OCI-LY7 (cell line): Measurements from ENCODE around the gene TACO1. TPM values are rescaled to one million over a fixed set of nuclear protein-coding genes. Genes with fewer than 3 reads are reported as not detected.

Source experiments
- BruUV-seq: library from RNA; stranded (reverse); fragments of 400-500 nt; replicated peaks from 2 replicates; lab custom pipeline; 2021; lab: Mats Ljungman, UMichigan
- CTCF ChIA-PET: fragments of 300-600 bp; sonication (Branson Sonifier 250); formaldehyde crosslinking; loops from one replicate; lab custom pipeline; 2022; ENCODE audit warnings: antibody characterized with exemption; ENCODE audit not compliant: unreplicated experiment; lab: Charles Lee
- POLR2A ChIA-PET: fragments of 300-600 bp; sonication (Branson Sonifier 250); formaldehyde crosslinking; loops from one replicate; lab custom pipeline; 2022; ENCODE audit warnings: antibody characterized with exemption; lab: Charles Lee
- DNase-seq: peaks from one replicate; pipeline ENCODE4 v3.0.0-alpha.2; 2015; ENCODE audit warnings: low spot score
- H2AFZ ChIP-seq: fragments of 200-600 bp; sonication (generic), shearing (Covaris generic); 2 replicates; pipeline ENCODE4 v1.6.1; 2014; ENCODE audit warnings: mild to moderate bottlenecking, antibody characterized with exemption, low read length, moderate library complexity
- H3K27ac ChIP-seq: fragments of 200-600 bp; sonication (generic); 2 replicates; pipeline ENCODE4 v1.5.1; 2014; ENCODE audit warnings: mixed run types, low read depth, mild to moderate bottlenecking, moderate library complexity, low read length, inconsistent platforms; ENCODE audit not compliant: poor library complexity, severe bottlenecking
- H3K36me3 ChIP-seq: fragments of 200-600 bp; sonication (generic); 2 replicates; pipeline ENCODE4 v1.6.1; 2014; ENCODE audit warnings: mild to moderate bottlenecking, antibody characterized with exemption, low read length, moderate library complexity, mixed read lengths; ENCODE audit not compliant: insufficient read depth
- H3K4me1 ChIP-seq: fragments of 200-600 bp; sonication (generic); 2 replicates; pipeline ENCODE4 v1.5.1; 2014; ENCODE audit warnings: mild to moderate bottlenecking, low read length; ENCODE audit not compliant: insufficient read depth, poor library complexity, severe bottlenecking
- H3K4me2 ChIP-seq: fragments of 200-600 bp; sonication (generic); 2 replicates; pipeline ENCODE4 v1.6.1; 2014; ENCODE audit warnings: mild to moderate bottlenecking, low read length
- H3K4me3 ChIP-seq: fragments of 200-600 bp; sonication (generic); 2 replicates; pipeline ENCODE4 v1.5.1; 2014; ENCODE audit warnings: mild to moderate bottlenecking, low read depth, low read length; ENCODE audit not compliant: poor library complexity, severe bottlenecking
- H3K79me2 ChIP-seq: fragments of 200-600 bp; sonication (generic); 2 replicates; pipeline ENCODE4 v1.6.1; 2016; ENCODE audit warnings: low read depth, mild to moderate bottlenecking, low read length, moderate library complexity, mixed read lengths; ENCODE audit not compliant: insufficient read depth
- H3K9me2 ChIP-seq: fragments of 200-600 bp; sonication (generic); 2 replicates; pipeline ENCODE4 v1.6.1; 2016; ENCODE audit warnings: mild to moderate bottlenecking, low read length, mixed read lengths; ENCODE audit not compliant: insufficient read depth
- H3K9me3 ChIP-seq: fragments of 200-600 bp; sonication (generic); 2 replicates; pipeline ENCODE4 v1.6.1; 2014; ENCODE audit warnings: mild to moderate bottlenecking, mixed run types, low read length, mixed read lengths
- H4K20me1 ChIP-seq: fragments of 200-600 bp; sonication (generic); 2 replicates; pipeline ENCODE4 v1.6.1; 2014; ENCODE audit warnings: mild to moderate bottlenecking, antibody characterized with exemption, low read length, moderate library complexity, mixed read lengths; ENCODE audit not compliant: insufficient read depth
- EZH2phosphoT487 ChIP-seq: fragments of 200-600 bp; sonication (generic); IDR thresholded peaks from 2 replicates; pipeline ENCODE4 v1.6.1; 2018; ENCODE audit warnings: low read depth, borderline replicate concordance, mild to moderate bottlenecking, mixed run types, antibody characterized with exemption, low read length, moderate library complexity, mixed read lengths
- intact Hi-C: fragments of 100-400 bp; cut with micrococcal nuclease; formaldehyde crosslinking; loops from one replicate; pipeline ENCODE4 v1.10.0; 2022; ENCODE audit not compliant: unreplicated experiment
- small RNA-seq: library from RNA; depleted of rRNA; stranded (forward); fragments of <200 nt; gene quantifications from one replicate; pipeline ENCODE3, GENCODE V24; 2014
- total RNA-seq, 2 experiments: library from RNA; depleted of rRNA in 1 of 2; stranded (reverse); fragments of >200 nt in 1 of 2; shearing (Covaris generic) in 1 of 2; gene quantifications; 2 replicates each; pipeline ENCODE4 v1.2.3, GENCODE V29; 2014 to 2022
- TF ChIP-seq, protein P1 (sequence below): fragments of 200-600 bp; sonication (generic); conservative IDR thresholded peaks from 2 replicates; pipeline ENCODE4 v1.5.1; 2014; ENCODE audit warnings: mild to moderate bottlenecking, antibody characterized with exemption, low read length, moderate library complexity, mixed read lengths

TACO1 gene
- total RNA-seq, 2 experiments from 2014 or later = 13.4 to 26.0 TPM

DNA sequence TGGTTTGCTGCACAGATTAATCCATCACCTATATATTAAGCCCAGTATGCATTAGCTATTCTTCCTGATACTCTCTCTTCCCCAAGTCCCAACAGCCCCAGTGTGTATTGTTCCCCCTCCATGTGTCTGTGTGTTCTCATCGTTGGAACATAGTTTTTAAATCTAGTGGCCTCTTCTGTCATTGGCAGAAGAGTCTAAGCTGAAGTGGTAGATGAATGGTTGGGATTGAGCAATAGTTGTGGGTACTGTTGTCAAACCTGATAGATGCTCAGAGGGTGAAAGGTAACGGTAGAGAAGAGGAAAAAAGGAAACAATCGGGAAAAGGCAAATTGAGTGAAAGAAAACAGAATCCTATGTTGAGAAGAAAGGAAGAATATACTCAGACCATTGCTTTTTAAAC is 51.4 kb downstream of the TACO1 start:
- Histone ChIP-seq H2AFZ (no peak overlapping the region), H3K9me2 (no peaks in the 10 kb centered on the region), H3K4me1 (peaks cover 2% of the 10 kb centered on the region), H3K27ac (no peak overlapping the region), H4K20me1 (no peaks in the 10 kb centered on the region), H3K36me3 (peaks cover 24% of the 10 kb centered on the region), H3K79me2 (no peaks in the 10 kb centered on the region), H3K4me2 (no peak overlapping the region), H3K9me3 (no peaks in the 10 kb centered on the region), H3K4me3 (no peak overlapping the region)
- TF ChIP-seq EZH2phosphoT487 = no peak
- TF ChIP-seq, protein P1, sequence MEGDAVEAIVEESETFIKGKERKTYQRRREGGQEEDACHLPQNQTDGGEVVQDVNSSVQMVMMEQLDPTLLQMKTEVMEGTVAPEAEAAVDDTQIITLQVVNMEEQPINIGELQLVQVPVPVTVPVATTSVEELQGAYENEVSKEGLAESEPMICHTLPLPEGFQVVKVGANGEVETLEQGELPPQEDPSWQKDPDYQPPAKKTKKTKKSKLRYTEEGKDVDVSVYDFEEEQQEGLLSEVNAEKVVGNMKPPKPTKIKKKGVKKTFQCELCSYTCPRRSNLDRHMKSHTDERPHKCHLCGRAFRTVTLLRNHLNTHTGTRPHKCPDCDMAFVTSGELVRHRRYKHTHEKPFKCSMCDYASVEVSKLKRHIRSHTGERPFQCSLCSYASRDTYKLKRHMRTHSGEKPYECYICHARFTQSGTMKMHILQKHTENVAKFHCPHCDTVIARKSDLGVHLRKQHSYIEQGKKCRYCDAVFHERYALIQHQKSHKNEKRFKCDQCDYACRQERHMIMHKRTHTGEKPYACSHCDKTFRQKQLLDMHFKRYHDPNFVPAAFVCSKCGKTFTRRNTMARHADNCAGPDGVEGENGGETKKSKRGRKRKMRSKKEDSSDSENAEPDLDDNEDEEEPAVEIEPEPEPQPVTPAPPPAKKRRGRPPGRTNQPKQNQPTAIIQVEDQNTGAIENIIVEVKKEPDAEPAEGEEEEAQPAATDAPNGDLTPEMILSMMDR = no peak
- CTCF ChIA-PET = no interaction called here
- no peak for DNase-seq
- intact Hi-C loops = no loop called here
- POLR2A ChIA-PET = no interaction called here
- no TSS peak for BruUV-seq

GRCh38 chr17:63653050-63653449 is 52.4 kb downstream of the TACO1 start:
- no TSS peak for BruUV-seq
- H2AFZ ChIP-seq = no peak overlapping the region

DNA sequence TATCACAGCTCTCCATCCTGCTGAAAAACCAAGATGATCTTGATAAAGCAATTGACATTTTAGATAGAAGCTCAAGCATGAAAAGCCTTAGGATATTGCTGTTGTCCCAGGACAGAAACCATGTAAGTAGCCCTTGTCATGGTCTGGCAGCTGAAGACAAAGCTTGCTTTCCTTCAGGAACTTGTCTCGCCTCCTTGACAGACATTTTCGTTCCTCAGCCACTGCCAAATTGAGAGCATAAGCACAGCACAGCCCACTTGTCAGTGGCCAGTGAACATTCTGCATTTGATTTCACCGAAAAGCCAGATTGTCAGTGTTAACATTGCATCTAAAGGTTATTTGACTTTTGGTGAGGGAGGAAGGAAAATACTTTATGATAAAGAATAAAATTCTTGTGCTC is 57.1 kb downstream of the TACO1 start:
- H2AFZ ChIP-seq = no peak overlapping the region
- H3K27ac ChIP-seq = no peak overlapping the region
- intact Hi-C loops = no loop called here
- H3K4me2 ChIP-seq = no peak overlapping the region
- no peaks in the 10 kb centered on the region for H3K4me1 ChIP-seq
- no TSS peak for BruUV-seq
- no peaks in the 10 kb centered on the region for H3K9me3 ChIP-seq
- H3K79me2 ChIP-seq = no peaks in the 10 kb centered on the region
- no peaks in the 10 kb centered on the region for H3K9me2 ChIP-seq
- no peak for DNase-seq
- TF ChIP-seq EZH2phosphoT487 = no peak
- TF ChIP-seq, protein P1 = no peak
- peaks cover 21% of the 10 kb centered on the region; the same call in 1 of the 2 replicates for H3K36me3 ChIP-seq
- POLR2A ChIA-PET = no interaction called here
- CTCF ChIA-PET = no interaction called here
- no peaks in the 10 kb centered on the region for H4K20me1 ChIP-seq
- H3K4me3 ChIP-seq = no peak overlapping the region

More at GRCh38 chr17:63653050-63653449, 52.4 kb downstream of the TACO1 start:
- TF ChIP-seq EZH2phosphoT487 = no peak
- ChIA-PET POLR2A (interaction anchor here (0.7 to 2.0 kb wide), 2 partner anchors 13 to 997 kb away, joined by 3 to 8 read pairs; no protein-coding TSS in a partner anchor), CTCF (no interaction called here)
- Histone ChIP-seq H4K20me1 (no peaks in the 10 kb centered on the region), H3K4me3 (no peak overlapping the region), H3K9me2 (no peaks in the 10 kb centered on the region), H3K79me2 (no peaks in the 10 kb centered on the region), H3K36me3 (peaks cover 24% of the 10 kb centered on the region), H3K4me2 (no peak overlapping the region), H3K9me3 (no peaks in the 10 kb centered on the region), H3K27ac (no peak overlapping the region), H3K4me1 (no peaks in the 10 kb centered on the region)
- DNase-seq = no peak
- intact Hi-C loops = no loop called here

Small RNA genes lying within 50 kb of the gene (small RNA-seq; reads per million reads assigned to genes)
- gene RNU6-288P = not detected

Other genes starting within 250 kb of the TACO1 start
- gene CYB561, start 154.6 kb upstream of the TACO1 start, total RNA-seq (2014; rRNA removed; shearing (Covaris generic)) = not detected in 2 replicates
- gene CYB561, start 154.6 kb upstream of the TACO1 start, total RNA-seq (2022) = not detected in 2 replicates
- gene ACE, start 123.8 kb upstream of the TACO1 start, total RNA-seq (2014; rRNA removed; shearing (Covaris generic)) = 0.33 and 2.3 TPM in 2 replicates
- gene ACE, start 123.8 kb upstream of the TACO1 start, total RNA-seq (2022) = 3.6 and 5.1 TPM in 2 replicates
- not detected in 2 replicates for gene KCNH6, start 77.5 kb upstream of the TACO1 start, total RNA-seq (2014; rRNA removed; shearing (Covaris generic))
- gene KCNH6, start 77.5 kb upstream of the TACO1 start, total RNA-seq (2022) = not detected in 2 replicates
- gene DCAF7, start 50.4 kb upstream of the TACO1 start, total RNA-seq (2014; rRNA removed; shearing (Covaris generic)) = 35.4 and 46.4 TPM in 2 replicates
- 121 and 133 TPM in 2 replicates for gene DCAF7, start 50.4 kb upstream of the TACO1 start, total RNA-seq (2022)
- 16.5 and 26.0 TPM in 2 replicates for gene MAP3K3, start 21.5 kb downstream of the TACO1 start, total RNA-seq (2014; rRNA removed; shearing (Covaris generic))
- gene MAP3K3, start 21.5 kb downstream of the TACO1 start, total RNA-seq (2022) = 28.6 and 29.0 TPM in 2 replicates
- 406 and 428 TPM in 2 replicates for gene LIMD2, start 99.2 kb downstream of the TACO1 start, total RNA-seq (2014; rRNA removed; shearing (Covaris generic))
- gene LIMD2, start 99.2 kb downstream of the TACO1 start, total RNA-seq (2022) = 286 and 306 TPM in 2 replicates
- 31.9 and 37.2 TPM in 2 replicates for gene STRADA, start 140.9 kb downstream of the TACO1 start, total RNA-seq (2014; rRNA removed; shearing (Covaris generic))
- gene STRADA, start 140.9 kb downstream of the TACO1 start, total RNA-seq (2022) = 68.0 and 80.3 TPM in 2 replicates
- gene CCDC47, start 172.7 kb downstream of the TACO1 start, total RNA-seq (2014; rRNA removed; shearing (Covaris generic)) = 27.5 and 37.6 TPM in 2 replicates
- gene CCDC47, start 172.7 kb downstream of the TACO1 start, total RNA-seq (2022) = 37.8 and 50.3 TPM in 2 replicates
- gene DDX42, start 173.3 kb downstream of the TACO1 start, total RNA-seq (2014; rRNA removed; shearing (Covaris generic)) = 74.1 and 85.1 TPM in 2 replicates
- gene DDX42, start 173.3 kb downstream of the TACO1 start, total RNA-seq (2022) = 145 and 156 TPM in 2 replicates
- gene PSMC5, start 226.5 kb downstream of the TACO1 start, total RNA-seq (2014; rRNA removed; shearing (Covaris generic)) = 32.6 and 42.7 TPM in 2 replicates
- 80.0 and 105 TPM in 2 replicates for gene PSMC5, start 226.5 kb downstream of the TACO1 start, total RNA-seq (2022)
- gene FTSJ3, start 226.8 kb downstream of the TACO1 start, total RNA-seq (2014; rRNA removed; shearing (Covaris generic)) = 32.4 and 43.0 TPM in 2 replicates
- 38.2 and 49.0 TPM in 2 replicates for gene FTSJ3, start 226.8 kb downstream of the TACO1 start, total RNA-seq (2022)
- gene SMARCD2, start 241.8 kb downstream of the TACO1 start, total RNA-seq (2014; rRNA removed; shearing (Covaris generic)) = 112 and 120 TPM in 2 replicates
- 127 and 136 TPM in 2 replicates for gene SMARCD2, start 241.8 kb downstream of the TACO1 start, total RNA-seq (2022)